Measurements from ENCODE around the gene POPDC3.

Gene POPDC3

DNA sequence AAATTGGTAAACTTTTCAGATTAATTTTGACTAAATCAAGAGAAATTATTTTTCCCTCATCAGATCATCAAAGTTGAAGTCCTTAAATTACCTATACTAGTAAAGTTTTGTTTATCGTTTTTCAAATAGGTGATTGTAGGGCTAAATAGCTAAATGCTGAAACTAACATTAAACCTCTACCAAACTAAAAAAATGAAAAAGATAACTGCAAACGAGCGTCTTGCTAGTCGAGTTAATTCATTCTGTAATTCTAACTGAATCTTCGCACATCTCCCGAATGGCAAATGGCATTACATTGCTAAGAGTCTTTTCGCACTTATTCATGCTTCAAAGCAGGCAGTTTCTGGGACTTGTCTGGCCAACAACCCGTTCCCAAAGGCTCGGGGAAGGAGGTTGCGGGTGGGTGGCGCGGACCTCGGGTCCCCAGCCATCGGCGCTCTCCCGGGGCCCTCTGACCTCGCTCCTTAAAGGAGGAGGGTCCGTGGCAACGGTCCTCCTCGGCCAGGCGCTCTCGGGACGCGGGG lies 43.8 kb downstream of the POPDC3 start:
- Histone ChIP-seq H3K4me1 (ENCODE audit: insufficient read depth, low read length) (no peaks in the 10 kb centered on the region), H3K27ac (ENCODE audit: low read length) (no peak overlapping the region), H3K9me3 (ENCODE audit: insufficient read depth, low read length, severe bottlenecking) (no peaks in the 10 kb centered on the region), H4K20me1 (ENCODE audit: insufficient read depth, low read length) (no peaks in the 10 kb centered on the region), H3K36me3 (ENCODE audit: insufficient read depth, low read length) (no peaks in the 10 kb centered on the region), H3K79me2 (ENCODE audit: insufficient read depth, low read length) (no peaks in the 10 kb centered on the region), H2AFZ (ENCODE audit: low read depth, low read length) (no peak overlapping the region), H3K27me3 (ENCODE audit: insufficient read depth, low read length, poor library complexity) (no peaks in the 10 kb centered on the region), H3K4me2 (ENCODE audit: insufficient read depth, low read length) (no peak overlapping the region), H3K4me3 (ENCODE audit: low read depth in 1 of 2, low read length in 2 of 2) (no peak overlapping the region), H3K9ac (ENCODE audit: low read depth, low read length) (no peak overlapping the region)
- no peak for TF ChIP-seq EZH2 (IDR thresholded peaks at IDR 0.05; ENCODE audit: borderline replicate concordance, low read depth, low read length, severe bottlenecking)
- no peak for DNase-seq
- no peak for ATAC-seq (ENCODE audit: insufficient read depth, low read depth)

DNA sequence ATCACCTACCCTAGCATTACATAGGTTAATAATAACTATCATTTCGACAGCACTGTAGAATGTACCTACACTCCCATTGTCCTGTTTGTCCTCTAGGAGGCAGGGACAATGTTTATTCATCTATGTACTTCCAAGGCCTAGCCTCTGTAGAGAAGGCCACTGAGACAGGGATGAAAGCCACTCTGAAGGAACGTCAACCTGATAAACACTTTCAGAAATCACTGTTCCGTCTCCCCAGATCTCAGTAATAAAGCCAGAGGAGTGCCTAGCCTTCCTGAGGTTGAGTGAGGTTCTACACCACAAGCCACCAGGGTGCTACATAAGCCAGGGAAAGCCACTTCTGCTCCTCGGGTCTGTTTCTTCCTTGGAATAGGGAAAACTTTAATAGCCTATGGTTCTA lies 44.8 kb downstream of the POPDC3 start:
- Histone ChIP-seq H3K4me1 (ENCODE audit: insufficient read depth, low read length) (no peaks in the 10 kb centered on the region), H3K79me2 (ENCODE audit: insufficient read depth, low read length) (no peaks in the 10 kb centered on the region), H3K27me3 (ENCODE audit: insufficient read depth, low read length, poor library complexity) (no peaks in the 10 kb centered on the region), H3K9me3 (ENCODE audit: insufficient read depth, low read length, severe bottlenecking) (no peaks in the 10 kb centered on the region), H4K20me1 (ENCODE audit: insufficient read depth, low read length) (no peaks in the 10 kb centered on the region), H2AFZ (ENCODE audit: low read depth, low read length) (no peak overlapping the region), H3K36me3 (ENCODE audit: insufficient read depth, low read length) (no peaks in the 10 kb centered on the region), H3K27ac (ENCODE audit: low read length) (no peak overlapping the region), H3K9ac (ENCODE audit: low read depth, low read length) (no peak overlapping the region), H3K4me3 (ENCODE audit: low read depth in 1 of 2, low read length in 2 of 2) (no peak overlapping the region), H3K4me2 (ENCODE audit: insufficient read depth, low read length) (no peak overlapping the region)
- TF ChIP-seq EZH2 (IDR thresholded peaks at IDR 0.05; ENCODE audit: borderline replicate concordance, low read depth, low read length, severe bottlenecking): no peak
- TF ChIP-seq, protein P1, sequence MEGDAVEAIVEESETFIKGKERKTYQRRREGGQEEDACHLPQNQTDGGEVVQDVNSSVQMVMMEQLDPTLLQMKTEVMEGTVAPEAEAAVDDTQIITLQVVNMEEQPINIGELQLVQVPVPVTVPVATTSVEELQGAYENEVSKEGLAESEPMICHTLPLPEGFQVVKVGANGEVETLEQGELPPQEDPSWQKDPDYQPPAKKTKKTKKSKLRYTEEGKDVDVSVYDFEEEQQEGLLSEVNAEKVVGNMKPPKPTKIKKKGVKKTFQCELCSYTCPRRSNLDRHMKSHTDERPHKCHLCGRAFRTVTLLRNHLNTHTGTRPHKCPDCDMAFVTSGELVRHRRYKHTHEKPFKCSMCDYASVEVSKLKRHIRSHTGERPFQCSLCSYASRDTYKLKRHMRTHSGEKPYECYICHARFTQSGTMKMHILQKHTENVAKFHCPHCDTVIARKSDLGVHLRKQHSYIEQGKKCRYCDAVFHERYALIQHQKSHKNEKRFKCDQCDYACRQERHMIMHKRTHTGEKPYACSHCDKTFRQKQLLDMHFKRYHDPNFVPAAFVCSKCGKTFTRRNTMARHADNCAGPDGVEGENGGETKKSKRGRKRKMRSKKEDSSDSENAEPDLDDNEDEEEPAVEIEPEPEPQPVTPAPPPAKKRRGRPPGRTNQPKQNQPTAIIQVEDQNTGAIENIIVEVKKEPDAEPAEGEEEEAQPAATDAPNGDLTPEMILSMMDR (IDR thresholded peaks at IDR 0.05; ENCODE audit: borderline replicate concordance, extremely low read depth, low read length, poor library complexity, severe bottlenecking): no peak
- no peak for ATAC-seq (ENCODE audit: insufficient read depth, low read depth)
- DNase-seq: no peak

DNA sequence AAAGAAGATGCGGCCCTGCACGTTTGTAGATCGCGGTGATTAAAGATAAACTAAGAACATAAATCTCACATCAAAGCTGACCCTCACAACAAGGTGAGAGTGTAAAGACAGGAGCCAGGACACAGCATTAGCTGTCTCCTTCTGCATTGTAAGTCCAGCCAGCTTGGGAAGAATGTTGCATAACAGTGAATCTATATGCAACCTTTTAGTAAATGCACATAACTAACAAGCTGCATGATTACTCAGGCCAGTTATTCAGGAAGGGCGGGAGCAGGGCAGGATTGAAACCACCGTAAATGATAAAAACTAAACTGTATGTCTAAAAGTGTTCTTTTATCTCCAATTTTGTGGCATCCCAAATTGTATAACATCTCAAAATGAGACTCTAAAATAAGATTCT lies 57.1 kb downstream of the POPDC3 start:
- H2AFZ ChIP-seq (ENCODE audit: low read depth, low read length): no peak overlapping the region
- no peaks in the 10 kb centered on the region for H3K79me2 ChIP-seq (ENCODE audit: insufficient read depth, low read length)
- no peaks in the 10 kb centered on the region for H3K27me3 ChIP-seq (ENCODE audit: insufficient read depth, low read length, poor library complexity)
- H3K4me3 ChIP-seq (ENCODE audit: low read depth in 1 of 2, low read length in 2 of 2): no peak overlapping the region
- no peak for ATAC-seq (ENCODE audit: insufficient read depth, low read depth)
- H3K9me3 ChIP-seq (ENCODE audit: insufficient read depth, low read length, severe bottlenecking): no peaks in the 10 kb centered on the region
- H3K9ac ChIP-seq (ENCODE audit: low read depth, low read length): no peak overlapping the region
- no peaks in the 10 kb centered on the region for H3K4me1 ChIP-seq (ENCODE audit: insufficient read depth, low read length)
- no peaks in the 10 kb centered on the region for H4K20me1 ChIP-seq (ENCODE audit: insufficient read depth, low read length)
- no peaks in the 10 kb centered on the region for H3K36me3 ChIP-seq (ENCODE audit: insufficient read depth, low read length)
- no peak for DNase-seq
- no peak overlapping the region for H3K27ac ChIP-seq (ENCODE audit: low read length)
- TF ChIP-seq EZH2 (IDR thresholded peaks at IDR 0.05; ENCODE audit: borderline replicate concordance, low read depth, low read length, severe bottlenecking): no peak
- TF ChIP-seq, protein P1 (IDR thresholded peaks at IDR 0.05; ENCODE audit: borderline replicate concordance, extremely low read depth, low read length, poor library complexity, severe bottlenecking): no peak
- H3K4me2 ChIP-seq (ENCODE audit: insufficient read depth, low read length): no peak overlapping the region

DNA sequence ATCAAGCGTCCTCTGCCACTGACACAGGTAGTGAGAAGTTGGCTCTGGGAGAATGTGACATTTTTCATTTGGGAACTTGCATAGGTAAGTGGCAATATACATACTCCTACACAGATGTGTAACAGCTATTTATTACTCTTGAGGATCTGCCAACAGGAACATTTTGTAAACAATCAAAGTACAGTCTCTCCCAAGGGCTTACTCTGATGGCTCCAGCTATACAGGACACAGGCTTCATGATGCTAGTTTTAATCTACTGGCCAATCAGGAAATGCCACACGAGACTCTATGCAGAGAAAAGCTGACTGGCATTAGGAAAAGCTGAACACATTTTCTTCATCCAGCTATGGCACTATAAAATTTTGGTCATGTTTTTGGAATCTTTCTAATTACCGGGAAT lies 57.8 kb downstream of the POPDC3 start:
- H3K9me3 ChIP-seq (ENCODE audit: insufficient read depth, low read length, severe bottlenecking): no peaks in the 10 kb centered on the region
- H3K4me1 ChIP-seq (ENCODE audit: insufficient read depth, low read length): no peaks in the 10 kb centered on the region
- no peaks in the 10 kb centered on the region for H4K20me1 ChIP-seq (ENCODE audit: insufficient read depth, low read length)
- no peak overlapping the region for H3K9ac ChIP-seq (ENCODE audit: low read depth, low read length)
- no peak overlapping the region for H2AFZ ChIP-seq (ENCODE audit: low read depth, low read length)
- TF ChIP-seq, protein P1 (IDR thresholded peaks at IDR 0.05; ENCODE audit: borderline replicate concordance, extremely low read depth, low read length, poor library complexity, severe bottlenecking): no peak
- no peak for TF ChIP-seq EZH2 (IDR thresholded peaks at IDR 0.05; ENCODE audit: borderline replicate concordance, low read depth, low read length, severe bottlenecking)
- DNase-seq (no peak), ATAC-seq (ENCODE audit: insufficient read depth, low read depth) (no peak)
- no peaks in the 10 kb centered on the region for H3K27me3 ChIP-seq (ENCODE audit: insufficient read depth, low read length, poor library complexity)
- no peaks in the 10 kb centered on the region for H3K79me2 ChIP-seq (ENCODE audit: insufficient read depth, low read length)
- no peaks in the 10 kb centered on the region for H3K36me3 ChIP-seq (ENCODE audit: insufficient read depth, low read length)
- no peak overlapping the region for H3K27ac ChIP-seq (ENCODE audit: low read length)
- no peak overlapping the region for H3K4me2 ChIP-seq (ENCODE audit: insufficient read depth, low read length)
- no peak overlapping the region for H3K4me3 ChIP-seq (ENCODE audit: low read depth in 1 of 2, low read length in 2 of 2)
